Left lobe of liver (tissue), 2 donors: ENCODE data around the gene TRAPPC10. TPM values are rescaled to one million over a fixed set of nuclear protein-coding genes. Genes with fewer than 3 reads are reported as not detected.

ENCODE experiments used
- ATAC-seq: fragments of 200-7000 bp; cut with Tn5 transposase; one replicate; pipeline ENCODE4 v1.9.1; 2020; ENCODE audit warnings: mild to moderate bottlenecking, moderate library complexity
- DNase-seq: peaks from one replicate; pipeline ENCODE4 v3.0.0-alpha.2; 2020; ENCODE audit warnings: low spot score
- total RNA-seq: library from RNA; stranded (reverse); gene quantifications from one replicate; pipeline ENCODE4 v1.2.1, GENCODE V29; 2021
- donor health status: DM: no; HTN: no; CAD: no; lungs with moderate emphysema.
- donor health status: DM: no; HTN: yes; CAD: no.

Gene TRAPPC10
- total RNA-seq, 1 donor from 2014 or later = 21.2 TPM

GRCh38 chr21:44024887-44025353, 12.8 kb downstream of the TRAPPC10 start:
- DNase-seq = no peak
- ATAC-seq = peak; percentile 61

GRCh38 chr21:44027607-44028286, 15.6 kb downstream of the TRAPPC10 start:
- no peak for ATAC-seq
- DNase-seq = no peak

GRCh38 chr21:44028287-44028659, 16.2 kb downstream of the TRAPPC10 start:
- no peak for ATAC-seq
- no peak for DNase-seq

- ATAC-seq (peak; percentile 45), DNase-seq (no peak)
Observed at GRCh38 chr21:44029460-44030087, 17.5 kb downstream of the TRAPPC10 start.

GRCh38 chr21:44035244-44035643, 23.1 kb downstream of the TRAPPC10 start:
- ATAC-seq = no peak
- no peak for DNase-seq

- ATAC-seq = no peak
- no peak for DNase-seq
Observed at GRCh38 chr21:44038063-44038462, 26.0 kb downstream of the TRAPPC10 start.

- ATAC-seq = no peak
- no peak for DNase-seq
Observed at GRCh38 chr21:44039828-44040227, 27.7 kb downstream of the TRAPPC10 start.

GRCh38 chr21:44043613-44044012, 31.5 kb downstream of the TRAPPC10 start:
- no peak for DNase-seq

GRCh38 chr21:44046734-44047133, 34.6 kb downstream of the TRAPPC10 start:
- DNase-seq = no peak
- ATAC-seq = no peak

More at GRCh38 chr21:44043613-44044012, 31.5 kb downstream of the TRAPPC10 start:
- ATAC-seq = no peak

GRCh38 chr21:44047996-44048560, 36.0 kb downstream of the TRAPPC10 start:
- ATAC-seq = no peak
- no peak for DNase-seq

GRCh38 chr21:44049182-44049581, 37.1 kb downstream of the TRAPPC10 start:
- no peak for ATAC-seq
- DNase-seq = no peak

- DNase-seq = no peak
- no peak for ATAC-seq
Observed at GRCh38 chr21:44049606-44050005, 37.5 kb downstream of the TRAPPC10 start.

- ATAC-seq = peak; percentile 48
- no peak for DNase-seq
Observed at GRCh38 chr21:44050276-44050675, 38.2 kb downstream of the TRAPPC10 start.

GRCh38 chr21:44051462-44051941, 39.4 kb downstream of the TRAPPC10 start:
- no peak for DNase-seq

GRCh38 chr21:44052071-44052829, 40.1 kb downstream of the TRAPPC10 start:
- ATAC-seq = peak; percentile 12
- DNase-seq = no peak

More at GRCh38 chr21:44051462-44051941, 39.4 kb downstream of the TRAPPC10 start:
- peak; percentile 70 for ATAC-seq

- ATAC-seq = no peak
- DNase-seq = no peak
Observed at GRCh38 chr21:44052830-44053226, 40.7 kb downstream of the TRAPPC10 start.

- ATAC-seq = no peak
Observed at GRCh38 chr21:44053567-44053966, 41.5 kb downstream of the TRAPPC10 start.

GRCh38 chr21:44054710-44055109, 42.6 kb downstream of the TRAPPC10 start:
- DNase-seq = no peak
- ATAC-seq = no peak

More at GRCh38 chr21:44053567-44053966, 41.5 kb downstream of the TRAPPC10 start:
- no peak for DNase-seq

- no peak for DNase-seq
- no peak for ATAC-seq
Observed at GRCh38 chr21:44057055-44057454, 44.9 kb downstream of the TRAPPC10 start.

- DNase-seq = no peak
- no peak for ATAC-seq
Observed at GRCh38 chr21:44057960-44058651, 46.0 kb downstream of the TRAPPC10 start.

- DNase-seq (no peak), ATAC-seq (no peak)
Observed at GRCh38 chr21:44058652-44058964, 46.5 kb downstream of the TRAPPC10 start.
